Cardiac muscle cell (in vitro differentiated cells and primary cell): Measurements from ENCODE around the gene SAA2. TPM values are rescaled to one million over a fixed set of nuclear protein-coding genes. Genes with fewer than 3 reads are reported as not detected.
"Not testable (repeated sequence)": the region's sequence is repeated elsewhere in the genome, so short reads cannot be mapped to it uniquely, and the experiment has no call there.

ENCODE experiments used
- DNase-seq, 2 donors: peaks; one replicate each; pipeline versions ENCODE4 v3.0.0 to v3.0.0-alpha.2; 2010 to 2017; ENCODE audit warnings: low read depth in 1 of 2, low spot score in 1 of 2
- H3K27ac ChIP-seq: fragments of 200-600 bp; sonication (generic); 2 replicates; pipeline ENCODE4 v1.5.1; 2016
- H3K27me3 ChIP-seq: fragments of 200-600 bp; sonication (generic); 2 replicates; pipeline ENCODE4 v1.6.0; 2016; ENCODE audit warnings: control low read depth
- H3K36me3 ChIP-seq: fragments of 200-600 bp; sonication (generic); 2 replicates; pipeline ENCODE4 v1.5.1; 2016; ENCODE audit warnings: control low read depth
- H3K4me1 ChIP-seq: fragments of 200-600 bp; sonication (generic); 2 replicates; pipeline ENCODE4 v1.8.1; 2017; ENCODE audit warnings: low read depth, mild to moderate bottlenecking, mixed run types
- H3K4me3 ChIP-seq: fragments of 200-600 bp; sonication (generic); 2 replicates; pipeline ENCODE4 v1.5.1; 2016; ENCODE audit warnings: mild to moderate bottlenecking
- H3K9me3 ChIP-seq: fragments of 200-600 bp; sonication (generic); 2 replicates; pipeline ENCODE4 v1.5.1; 2017; ENCODE audit warnings: low read depth, mild to moderate bottlenecking, control low read depth
- polyA plus RNA-seq: library from polyadenylated mRNA; unstranded; fragments of >200 nt; fragmentation: Nextera tagmentation; extraction: Ambion mirVana; gene quantifications from 2 replicates; pipeline ENCODE4 v1.2.1, GENCODE V29; 2016
- total RNA-seq: library from RNA; depleted of rRNA; stranded (reverse); fragments of >200 nt; gene quantifications from 2 replicates; pipeline ENCODE4 v1.2.3, GENCODE V29; 2016
- TF ChIP-seq, protein P1 (sequence below): IDR thresholded peaks from 2 replicates; pipeline ENCODE4 v1.5.1; 2012; ENCODE audit warnings: low read depth, mild to moderate bottlenecking, low read length

The SAA2 gene
- total and polyA plus RNA-seq, 2 experiments from 2014 or later, result 0.29 TPM; not detected in 1

DNA sequence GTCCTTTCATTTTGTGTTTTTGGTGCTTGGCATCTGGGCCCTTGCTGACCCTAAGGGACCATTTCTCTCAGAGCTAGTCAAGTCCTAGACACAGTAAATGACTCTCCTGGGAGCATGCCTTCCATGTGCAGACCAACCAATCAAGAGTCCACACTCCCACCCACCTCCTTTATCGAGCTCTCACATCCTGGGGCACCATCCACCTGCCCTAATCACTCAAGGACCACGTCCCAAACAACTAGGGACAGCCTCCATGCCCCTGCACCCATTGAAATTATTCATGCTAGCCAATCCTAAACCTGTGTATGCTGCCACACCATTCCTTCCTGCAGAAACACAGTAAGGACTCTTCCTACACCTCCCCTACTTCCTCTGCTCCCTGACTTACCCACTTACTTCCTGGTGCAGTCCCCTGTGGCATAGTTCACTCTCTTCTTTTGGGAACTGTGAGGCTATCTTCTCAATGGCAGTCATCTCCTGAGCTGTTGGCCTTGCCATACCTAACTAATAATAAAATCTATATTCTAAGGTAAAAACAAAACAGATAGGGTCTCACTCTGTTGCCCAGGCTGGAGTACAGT is 6.4 kb upstream of the SAA2 start:
- Histone ChIP-seq H3K27ac (no peak overlapping the region), H3K36me3 (no peaks in the 10 kb centered on the region), H3K27me3 (peaks cover 2% of the 10 kb centered on the region), H3K4me3 (no peak overlapping the region), H3K4me1 (no peaks in the 10 kb centered on the region), H3K9me3 (no peaks in the 10 kb centered on the region)
- DNase-seq, result no peak
- TF ChIP-seq, protein P1, sequence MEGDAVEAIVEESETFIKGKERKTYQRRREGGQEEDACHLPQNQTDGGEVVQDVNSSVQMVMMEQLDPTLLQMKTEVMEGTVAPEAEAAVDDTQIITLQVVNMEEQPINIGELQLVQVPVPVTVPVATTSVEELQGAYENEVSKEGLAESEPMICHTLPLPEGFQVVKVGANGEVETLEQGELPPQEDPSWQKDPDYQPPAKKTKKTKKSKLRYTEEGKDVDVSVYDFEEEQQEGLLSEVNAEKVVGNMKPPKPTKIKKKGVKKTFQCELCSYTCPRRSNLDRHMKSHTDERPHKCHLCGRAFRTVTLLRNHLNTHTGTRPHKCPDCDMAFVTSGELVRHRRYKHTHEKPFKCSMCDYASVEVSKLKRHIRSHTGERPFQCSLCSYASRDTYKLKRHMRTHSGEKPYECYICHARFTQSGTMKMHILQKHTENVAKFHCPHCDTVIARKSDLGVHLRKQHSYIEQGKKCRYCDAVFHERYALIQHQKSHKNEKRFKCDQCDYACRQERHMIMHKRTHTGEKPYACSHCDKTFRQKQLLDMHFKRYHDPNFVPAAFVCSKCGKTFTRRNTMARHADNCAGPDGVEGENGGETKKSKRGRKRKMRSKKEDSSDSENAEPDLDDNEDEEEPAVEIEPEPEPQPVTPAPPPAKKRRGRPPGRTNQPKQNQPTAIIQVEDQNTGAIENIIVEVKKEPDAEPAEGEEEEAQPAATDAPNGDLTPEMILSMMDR, result no peak

DNA sequence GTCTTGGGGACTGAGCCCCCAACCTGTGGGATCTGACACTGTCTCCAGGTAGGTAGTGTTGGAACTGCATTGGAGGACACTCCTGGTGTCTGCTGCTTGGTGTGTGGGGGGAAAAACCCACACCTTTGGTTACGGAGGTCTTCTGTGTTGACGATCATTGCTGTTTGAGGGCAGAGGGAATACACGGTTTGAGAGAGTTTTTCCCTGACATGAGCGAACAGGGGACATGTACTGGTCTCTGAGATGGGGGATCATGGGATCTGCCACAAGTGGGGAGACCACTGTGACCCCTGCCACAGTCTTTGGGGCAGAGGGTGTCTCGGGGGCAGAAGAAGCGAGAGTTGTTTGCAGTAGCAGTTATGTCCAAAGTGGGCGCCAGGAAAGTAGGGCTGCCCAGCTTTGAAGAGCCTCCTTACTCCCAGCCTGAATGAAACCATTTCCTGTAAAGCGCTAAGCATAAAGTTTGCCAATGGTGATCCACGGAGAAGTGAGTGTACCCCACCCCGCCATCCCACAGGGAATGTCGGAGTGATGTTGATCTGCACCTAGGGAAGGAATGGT is 5.4 kb upstream of the SAA2 start:
- Histone ChIP-seq H3K27me3 (peaks cover 2% of the 10 kb centered on the region), H3K27ac (no peak overlapping the region), H3K9me3 (no peaks in the 10 kb centered on the region), H3K4me1 (no peaks in the 10 kb centered on the region), H3K36me3 (no peaks in the 10 kb centered on the region), H3K4me3 (no peak overlapping the region)
- no peak for DNase-seq
- TF ChIP-seq, protein P1, result no peak

DNA sequence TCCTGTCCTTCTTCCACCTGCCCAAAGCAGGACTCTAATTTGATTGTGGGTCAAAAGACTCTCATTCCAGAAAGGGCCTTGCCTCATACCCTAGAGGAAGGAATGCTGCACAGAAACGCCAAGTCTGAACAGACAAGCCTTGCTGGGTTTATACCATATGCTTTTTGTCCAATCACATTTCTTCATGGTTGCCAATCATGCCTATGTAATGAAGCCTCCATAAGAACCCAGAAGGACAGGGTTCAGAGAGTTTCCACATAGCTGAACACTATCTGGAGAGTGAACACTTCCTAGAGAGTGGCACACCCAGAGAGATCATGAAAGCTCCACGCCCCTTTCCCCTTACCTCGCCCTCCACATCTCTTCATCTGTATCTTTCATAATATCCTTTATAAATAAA is 4.8 kb upstream of the SAA2 start:
- Histone ChIP-seq H3K27ac (no peak overlapping the region), H3K9me3 (no peaks in the 10 kb centered on the region), H3K36me3 (no peaks in the 10 kb centered on the region), H3K27me3 (peaks cover 2% of the 10 kb centered on the region), H3K4me3 (no peak overlapping the region), H3K4me1 (no peaks in the 10 kb centered on the region)
- TF ChIP-seq, protein P1, result no peak
- DNase-seq, result no peak

DNA sequence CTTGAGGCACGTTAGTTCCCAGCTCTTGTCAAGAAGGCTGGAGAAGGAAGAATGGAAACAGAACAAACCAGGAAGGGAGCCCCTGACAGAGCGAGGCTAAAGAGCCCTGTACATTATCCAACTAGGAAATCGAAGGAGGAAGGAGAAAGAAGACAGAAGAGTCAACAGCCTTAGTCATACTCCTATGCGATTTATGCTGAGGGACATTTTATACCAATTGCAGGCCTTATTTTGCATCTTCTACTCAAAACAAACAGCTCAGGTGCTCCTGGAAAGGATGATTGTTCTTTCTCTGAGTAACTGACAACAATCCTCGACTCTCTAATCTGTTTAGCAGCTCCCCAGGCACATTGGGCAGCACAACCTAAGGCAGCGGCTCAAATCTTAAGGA is 1.3 kb downstream of the SAA2 start:
- DNase-seq, H3K9me3 ChIP-seq, H3K36me3 ChIP-seq, H3K27ac ChIP-seq, H3K4me1 ChIP-seq, H3K4me3 ChIP-seq, H3K27me3 ChIP-seq: not testable (repeated sequence)

DNA sequence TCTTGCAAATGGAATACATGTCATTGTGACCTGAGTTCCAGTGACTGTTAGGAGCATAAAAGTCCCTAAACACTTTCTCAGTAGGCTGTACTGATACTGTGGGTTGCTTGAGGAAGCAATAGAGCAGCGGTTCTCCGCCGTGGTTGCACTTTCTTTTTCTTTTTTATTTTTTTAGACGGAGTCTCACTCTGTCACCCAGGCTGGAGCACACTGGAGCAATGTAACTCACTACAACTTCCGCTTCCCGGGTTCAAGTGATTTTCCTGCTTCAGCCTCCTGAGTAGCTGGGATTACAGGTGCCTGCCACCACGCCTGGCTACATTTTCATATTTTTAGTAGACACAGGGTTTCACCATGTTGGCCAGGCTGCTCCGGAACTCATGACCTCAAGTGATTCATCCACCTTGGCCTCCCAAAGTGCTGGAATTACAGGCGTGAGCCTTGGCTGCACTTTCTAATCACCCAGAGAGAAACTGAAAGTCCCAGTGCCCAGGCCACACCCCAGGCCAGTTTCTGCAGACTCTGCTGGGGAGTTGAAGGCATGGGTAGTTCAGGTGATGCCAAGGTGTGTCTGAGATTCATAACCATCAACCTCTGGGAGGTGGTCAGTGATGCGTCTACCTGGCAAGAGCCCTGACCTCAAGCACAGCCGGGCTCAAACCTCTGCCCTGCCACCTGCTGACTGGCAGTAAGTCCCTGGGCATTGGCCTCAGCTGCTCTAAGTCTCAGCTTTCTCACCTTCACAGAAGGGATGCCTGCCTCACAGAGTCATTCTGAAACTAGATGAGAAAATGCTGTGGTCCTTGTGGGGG is 1.9 kb downstream of the SAA2 start:
- H3K4me3 ChIP-seq, DNase-seq, H3K4me1 ChIP-seq, H3K9me3 ChIP-seq, H3K27me3 ChIP-seq, H3K36me3 ChIP-seq, H3K27ac ChIP-seq: not testable (repeated sequence)

DNA sequence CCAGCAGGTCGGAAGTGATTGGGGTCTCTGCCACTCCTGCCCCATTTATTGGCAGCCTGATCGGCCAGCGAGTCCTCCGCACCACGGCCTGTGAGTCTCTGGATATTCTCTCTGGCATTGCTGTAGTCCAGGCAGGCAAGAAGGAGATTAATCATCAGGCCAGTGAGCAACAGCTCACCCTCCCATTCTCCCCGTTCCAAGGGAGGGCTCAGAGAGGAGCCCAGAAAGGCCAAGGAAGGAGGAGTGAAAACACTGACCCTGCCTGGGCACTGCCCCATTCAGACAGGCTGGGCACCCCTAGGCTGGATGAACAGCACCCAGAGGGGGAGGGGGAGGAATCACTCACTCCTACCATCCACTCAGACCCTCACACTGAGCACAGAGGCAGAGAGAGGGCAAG is 3.1 kb downstream of the SAA2 start:
- H3K36me3 ChIP-seq, result no peaks in the 10 kb centered on the region

More for the DNA sequence above, 3.1 kb downstream of the SAA2 start:
- DNase-seq, result no peak
- H3K27ac ChIP-seq, result peak overlapping the region; percentile 17
- H3K27me3 ChIP-seq, result no peaks in the 10 kb centered on the region
- no peak overlapping the region for H3K4me3 ChIP-seq
- TF ChIP-seq, protein P1, result no peak
- no peaks in the 10 kb centered on the region for H3K4me1 ChIP-seq
- no peaks in the 10 kb centered on the region for H3K9me3 ChIP-seq
